HepG2 (cell line): ENCODE data around the gene RPL27A. TPM values are rescaled to one million over a fixed set of nuclear protein-coding genes. Genes with fewer than 3 reads are reported as not detected.

Experiments used
- ISL2 ChIP-seq: sonication (generic); formaldehyde crosslinking; IDR thresholded peaks from 2 replicates; pipeline ENCODE4 v1.5.0; 2020; ENCODE audit warnings: missing genetic modification reagents
- MAFF ChIP-seq: IDR thresholded peaks from 2 replicates; pipeline ENCODE4 v1.6.1; 2011; ENCODE audit warnings: low read depth, low read length, improper control_type of control experiment
- MED13 ChIP-seq: sonication (generic); formaldehyde crosslinking; IDR thresholded peaks from 2 replicates; pipeline ENCODE4 v1.5.0; 2020; ENCODE audit warnings: missing genetic modification reagents
- PPARG ChIP-seq: conservative IDR thresholded peaks from 2 replicates; pipeline ENCODE4 v1.6.1; 2016; ENCODE audit warnings: missing biosample characterization, missing genetic modification reagents
- XRCC5 ChIP-seq: fragments of 200-400 bp; formaldehyde crosslinking; optimal IDR thresholded peaks from 2 replicates; pipeline ENCODE3; 2017; ENCODE audit warnings: mild to moderate bottlenecking, low read length
- ZNF501 ChIP-seq: sonication (generic); formaldehyde crosslinking; IDR thresholded peaks from 2 replicates; pipeline ENCODE4 v1.5.1; 2020; ENCODE audit warnings: mild to moderate bottlenecking, moderate library complexity, missing genetic modification reagents
- ZNF547 ChIP-seq: sonication (generic); formaldehyde crosslinking; IDR thresholded peaks from 2 replicates; pipeline ENCODE4 v1.5.1; 2020; ENCODE audit warnings: mild to moderate bottlenecking, missing genetic modification reagents
- ZNF776 ChIP-seq: sonication (generic); formaldehyde crosslinking; IDR thresholded peaks from 2 replicates; pipeline ENCODE4 v1.4.0; 2020; ENCODE audit warnings: mild to moderate bottlenecking, missing genetic modification reagents
- polyA plus RNA-seq, 8 experiments: library from polyadenylated mRNA; depleted of rRNA in 3 of 8; stranded (reverse) in 7 of 8; unstranded in 1 of 8; fragments of >200 nt; fragmentation: Illumina TruSeq in 4 of 8; extraction: Trizol in 4 of 8; gene quantifications; 2 replicates each; pipeline versions ENCODE4 v1.2.1 to v1.2.3, GENCODE V29; 2011 to 2016; ENCODE audit warnings: low read depth in 4 of 8, missing spikeins in 1 of 8, mixed read lengths in 1 of 8; ENCODE audit not compliant: insufficient read depth in 1 of 8
- total RNA-seq, 5 experiments: library from RNA; depleted of rRNA; stranded (reverse); fragments of >200 nt; fragmentation: Illumina TruSeq; extraction: Trizol; gene quantifications; 2 replicates each; pipeline ENCODE4 v1.2.3, GENCODE V29; 2016; ENCODE audit warnings: low read depth in 1 of 5
- TF ChIP-seq, protein P1 (sequence below), 2 experiments: sonication (generic) in 1 of 2; formaldehyde crosslinking in 1 of 2; IDR thresholded peaks; 2 replicates each; pipeline versions ENCODE4 v1.6.1 to v1.9.0; 2014 to 2022; ENCODE audit warnings: antibody characterized with exemption in 1 of 2, borderline replicate concordance in 1 of 2, inconsistent platforms in 1 of 2, low read depth in 1 of 2, missing genetic modification reagents in 1 of 2
- TF ChIP-seq, protein P2 (sequence below): conservative IDR thresholded peaks from 2 replicates; pipeline ENCODE4 v1.6.1; 2018; ENCODE audit warnings: missing genetic modification reagents
- TF ChIP-seq, protein P3 (sequence below): sonication (generic); formaldehyde crosslinking; IDR thresholded peaks from one replicate; pipeline ENCODE4 v1.5.1; 2020; ENCODE audit warnings: mild to moderate bottlenecking, missing genetic modification reagents; ENCODE audit errors: not compliant biosample characterization

The RPL27A gene
- total and polyA plus RNA-seq, 2 of the 13 experiments (the other 11 are each of a cell fraction or from before 2014, with no cell fraction given), result 1,531 to 2,153 TPM

- TF ChIP-seq, protein P1, sequence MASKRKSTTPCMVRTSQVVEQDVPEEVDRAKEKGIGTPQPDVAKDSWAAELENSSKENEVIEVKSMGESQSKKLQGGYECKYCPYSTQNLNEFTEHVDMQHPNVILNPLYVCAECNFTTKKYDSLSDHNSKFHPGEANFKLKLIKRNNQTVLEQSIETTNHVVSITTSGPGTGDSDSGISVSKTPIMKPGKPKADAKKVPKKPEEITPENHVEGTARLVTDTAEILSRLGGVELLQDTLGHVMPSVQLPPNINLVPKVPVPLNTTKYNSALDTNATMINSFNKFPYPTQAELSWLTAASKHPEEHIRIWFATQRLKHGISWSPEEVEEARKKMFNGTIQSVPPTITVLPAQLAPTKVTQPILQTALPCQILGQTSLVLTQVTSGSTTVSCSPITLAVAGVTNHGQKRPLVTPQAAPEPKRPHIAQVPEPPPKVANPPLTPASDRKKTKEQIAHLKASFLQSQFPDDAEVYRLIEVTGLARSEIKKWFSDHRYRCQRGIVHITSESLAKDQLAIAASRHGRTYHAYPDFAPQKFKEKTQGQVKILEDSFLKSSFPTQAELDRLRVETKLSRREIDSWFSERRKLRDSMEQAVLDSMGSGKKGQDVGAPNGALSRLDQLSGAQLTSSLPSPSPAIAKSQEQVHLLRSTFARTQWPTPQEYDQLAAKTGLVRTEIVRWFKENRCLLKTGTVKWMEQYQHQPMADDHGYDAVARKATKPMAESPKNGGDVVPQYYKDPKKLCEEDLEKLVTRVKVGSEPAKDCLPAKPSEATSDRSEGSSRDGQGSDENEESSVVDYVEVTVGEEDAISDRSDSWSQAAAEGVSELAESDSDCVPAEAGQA (IDR thresholded peaks at IDR 0.05; ENCODE audit: low read depth), result no peak
- TF ChIP-seq, protein P1 (CRISPR knock-in tag; IDR thresholded peaks at IDR 0.05; ENCODE audit: borderline replicate concordance), result no peak
- TF ChIP-seq ZNF547 (CRISPR knock-in tag) (peak; percentile 48), ZNF776 (CRISPR knock-in tag) (no peak), ZNF501 (0 out of 2 replicates have a peak, but pooled peaks have one; percentile 26), XRCC5 (peak; percentile 63), ISL2 (CRISPR knock-in tag) (0 out of 2 replicates have a peak, but pooled peaks have one; percentile 40), MED13 (CRISPR knock-in tag) (0 out of 2 replicates have a peak, but pooled peaks have one; percentile 37), PPARG (CRISPR knock-in tag) (0 out of 2 replicates have a peak, but pooled peaks have one; percentile 24), MAFF (no peak)
- TF ChIP-seq, protein P2, sequence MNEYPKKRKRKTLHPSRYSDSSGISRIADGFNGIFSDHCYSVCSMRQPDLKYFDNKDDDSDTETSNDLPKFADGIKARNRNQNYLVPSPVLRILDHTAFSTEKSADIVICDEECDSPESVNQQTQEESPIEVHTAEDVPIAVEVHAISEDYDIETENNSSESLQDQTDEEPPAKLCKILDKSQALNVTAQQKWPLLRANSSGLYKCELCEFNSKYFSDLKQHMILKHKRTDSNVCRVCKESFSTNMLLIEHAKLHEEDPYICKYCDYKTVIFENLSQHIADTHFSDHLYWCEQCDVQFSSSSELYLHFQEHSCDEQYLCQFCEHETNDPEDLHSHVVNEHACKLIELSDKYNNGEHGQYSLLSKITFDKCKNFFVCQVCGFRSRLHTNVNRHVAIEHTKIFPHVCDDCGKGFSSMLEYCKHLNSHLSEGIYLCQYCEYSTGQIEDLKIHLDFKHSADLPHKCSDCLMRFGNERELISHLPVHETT (CRISPR knock-in tag), result no peak; the same call in 1 of the 2 replicates
- TF ChIP-seq, protein P3, sequence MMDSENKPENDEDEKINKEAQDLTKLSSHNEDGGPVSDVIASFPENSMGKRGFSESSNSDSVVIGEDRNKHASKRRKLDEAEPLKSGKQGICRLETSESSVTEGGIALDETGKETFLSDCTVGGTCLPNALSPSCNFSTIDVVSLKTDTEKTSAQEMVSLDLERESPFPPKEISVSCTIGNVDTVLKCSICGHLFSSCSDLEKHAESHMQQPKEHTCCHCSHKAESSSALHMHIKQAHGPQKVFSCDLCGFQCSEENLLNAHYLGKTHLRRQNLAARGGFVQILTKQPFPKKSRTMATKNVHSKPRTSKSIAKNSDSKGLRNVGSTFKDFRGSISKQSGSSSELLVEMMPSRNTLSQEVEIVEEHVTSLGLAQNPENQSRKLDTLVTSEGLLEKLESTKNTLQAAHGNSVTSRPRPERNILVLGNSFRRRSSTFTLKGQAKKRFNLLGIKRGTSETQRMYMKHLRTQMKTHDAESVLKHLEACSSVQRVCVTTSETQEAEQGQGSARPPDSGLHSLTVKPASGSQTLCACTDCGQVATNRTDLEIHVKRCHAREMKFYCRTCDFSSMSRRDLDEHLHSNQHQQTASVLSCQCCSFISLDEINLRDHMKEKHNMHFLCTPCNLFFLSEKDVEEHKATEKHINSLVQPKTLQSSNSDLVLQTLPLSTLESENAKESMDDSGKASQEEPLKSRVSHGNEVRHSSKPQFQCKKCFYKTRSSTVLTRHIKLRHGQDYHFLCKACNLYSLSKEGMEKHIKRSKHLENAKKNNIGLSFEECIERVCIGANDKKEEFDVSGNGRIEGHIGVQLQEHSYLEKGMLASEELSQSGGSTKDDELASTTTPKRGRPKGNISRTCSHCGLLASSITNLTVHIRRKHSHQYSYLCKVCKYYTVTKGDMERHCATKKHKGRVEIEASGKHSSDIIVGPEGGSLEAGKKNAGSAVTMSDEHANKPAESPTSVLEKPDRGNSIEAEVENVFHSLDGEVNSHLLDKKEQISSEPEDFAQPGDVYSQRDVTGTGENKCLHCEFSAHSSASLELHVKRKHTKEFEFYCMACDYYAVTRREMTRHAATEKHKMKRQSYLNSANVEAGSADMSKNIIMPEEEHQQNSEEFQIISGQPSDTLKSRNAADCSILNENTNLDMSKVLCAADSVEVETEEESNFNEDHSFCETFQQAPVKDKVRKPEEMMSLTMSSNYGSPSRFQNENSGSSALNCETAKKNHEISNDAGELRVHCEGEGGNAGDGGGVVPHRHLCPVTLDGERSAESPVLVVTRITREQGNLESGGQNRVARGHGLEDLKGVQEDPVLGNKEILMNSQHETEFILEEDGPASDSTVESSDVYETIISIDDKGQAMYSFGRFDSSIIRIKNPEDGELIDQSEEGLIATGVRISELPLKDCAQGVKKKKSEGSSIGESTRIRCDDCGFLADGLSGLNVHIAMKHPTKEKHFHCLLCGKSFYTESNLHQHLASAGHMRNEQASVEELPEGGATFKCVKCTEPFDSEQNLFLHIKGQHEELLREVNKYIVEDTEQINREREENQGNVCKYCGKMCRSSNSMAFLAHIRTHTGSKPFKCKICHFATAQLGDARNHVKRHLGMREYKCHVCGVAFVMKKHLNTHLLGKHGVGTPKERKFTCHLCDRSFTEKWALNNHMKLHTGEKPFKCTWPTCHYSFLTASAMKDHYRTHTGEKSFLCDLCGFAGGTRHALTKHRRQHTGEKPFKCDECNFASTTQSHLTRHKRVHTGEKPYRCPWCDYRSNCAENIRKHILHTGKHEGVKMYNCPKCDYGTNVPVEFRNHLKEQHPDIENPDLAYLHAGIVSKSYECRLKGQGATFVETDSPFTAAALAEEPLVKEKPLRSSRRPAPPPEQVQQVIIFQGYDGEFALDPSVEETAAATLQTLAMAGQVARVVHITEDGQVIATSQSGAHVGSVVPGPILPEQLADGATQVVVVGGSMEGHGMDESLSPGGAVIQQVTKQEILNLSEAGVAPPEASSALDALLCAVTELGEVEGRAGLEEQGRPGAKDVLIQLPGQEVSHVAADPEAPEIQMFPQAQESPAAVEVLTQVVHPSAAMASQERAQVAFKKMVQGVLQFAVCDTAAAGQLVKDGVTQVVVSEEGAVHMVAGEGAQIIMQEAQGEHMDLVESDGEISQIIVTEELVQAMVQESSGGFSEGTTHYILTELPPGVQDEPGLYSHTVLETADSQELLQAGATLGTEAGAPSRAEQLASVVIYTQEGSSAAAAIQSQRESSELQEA (CRISPR knock-in tag), result no peak
Observed at GRCh38 chr11:8699903-8700302, 17.3 kb downstream of the RPL27A start (continued).
